SKM-1 (cell line): Measurements from ENCODE around the gene ADPGK.
A peak's percentile ranks its signal among the peaks of the same experiment; 100 is the strongest.

Source experiments
- DNase-seq: peaks from one replicate; lab custom pipeline; 2025; ENCODE audit not compliant: unreplicated experiment; lab: John Stamatoyannopoulos, UW

The ADPGK gene

DNA sequence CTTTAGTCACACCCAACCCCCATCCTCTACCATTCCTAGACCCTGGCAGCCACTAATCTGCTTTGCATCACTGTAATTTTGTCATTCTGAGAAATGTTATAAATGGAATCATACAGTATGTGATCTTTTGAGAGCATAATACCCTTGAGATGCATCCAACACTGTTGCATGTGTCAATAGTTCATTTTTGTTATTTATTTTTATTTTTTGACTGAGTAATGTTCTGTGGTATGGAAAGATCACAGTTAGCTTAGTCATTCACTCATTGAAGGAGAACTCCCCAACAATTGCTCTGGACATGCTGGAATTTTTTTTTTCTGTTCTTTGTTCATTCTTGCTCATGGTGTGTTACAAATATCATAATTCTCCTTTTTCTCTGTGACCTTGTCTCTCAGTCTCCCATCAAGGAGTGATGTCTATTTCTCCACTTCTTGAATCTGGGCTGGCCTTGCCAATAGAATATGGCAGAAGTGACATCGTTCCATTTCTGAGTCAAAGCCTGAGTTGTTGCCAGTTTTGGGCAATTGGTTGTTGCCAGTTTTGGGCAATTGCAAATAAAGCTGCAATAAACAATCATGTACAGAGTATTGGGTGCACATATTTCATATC is 6.8 kb upstream of the ADPGK start:
- no peak for DNase-seq

DNA sequence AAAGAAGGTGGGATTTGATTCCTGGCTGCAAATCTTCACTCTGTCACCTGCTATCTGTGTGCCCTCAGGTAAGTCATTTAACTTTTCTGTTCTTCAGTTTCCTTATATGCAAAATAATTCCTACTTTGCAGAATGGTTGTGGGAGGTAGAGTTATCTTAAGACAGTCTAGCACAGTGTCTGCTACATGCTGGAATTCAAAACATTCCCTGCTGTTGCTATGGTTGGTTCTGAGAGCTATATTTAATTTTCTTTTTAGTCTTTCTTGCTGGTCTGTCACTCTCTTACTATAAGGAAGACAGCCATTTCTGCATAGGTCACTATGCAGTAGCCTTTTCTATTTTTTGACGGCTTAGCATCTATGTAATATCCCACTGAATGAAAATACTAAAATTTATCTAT is 4.0 kb upstream of the ADPGK start:
- no peak for DNase-seq

DNA sequence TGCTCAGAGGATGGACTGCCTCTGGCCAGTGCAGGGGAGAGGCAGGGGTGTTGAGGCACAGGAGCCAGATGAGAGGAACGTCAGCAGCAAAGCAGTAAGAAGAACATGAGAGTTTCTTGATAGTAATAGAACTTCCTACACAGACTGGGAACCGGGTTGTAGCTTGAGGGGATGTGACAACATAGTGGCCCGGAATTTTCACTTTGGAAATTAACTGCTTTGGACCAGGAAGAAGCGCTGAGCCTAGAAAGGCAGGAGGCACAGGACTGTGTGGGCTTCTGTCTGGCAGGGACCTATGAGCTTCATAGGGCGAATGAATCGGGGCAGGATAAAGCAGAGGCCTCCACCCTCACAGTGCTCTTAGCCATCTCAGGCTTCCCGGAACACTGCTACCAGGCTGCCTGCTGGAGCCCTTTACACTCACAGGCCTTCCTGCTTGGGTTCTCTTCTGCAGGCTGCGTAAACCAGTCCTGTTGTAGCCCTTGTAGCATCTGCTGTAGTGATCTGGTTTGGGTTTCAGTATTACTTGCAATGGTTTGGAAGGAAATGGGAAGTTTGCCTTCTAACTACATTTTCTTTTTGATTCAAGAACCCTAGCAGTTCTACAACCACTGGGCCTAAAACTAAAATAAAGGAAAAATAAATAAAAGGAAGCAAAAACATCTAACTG is 3.3 kb upstream of the ADPGK start:
- no peak for DNase-seq

DNA sequence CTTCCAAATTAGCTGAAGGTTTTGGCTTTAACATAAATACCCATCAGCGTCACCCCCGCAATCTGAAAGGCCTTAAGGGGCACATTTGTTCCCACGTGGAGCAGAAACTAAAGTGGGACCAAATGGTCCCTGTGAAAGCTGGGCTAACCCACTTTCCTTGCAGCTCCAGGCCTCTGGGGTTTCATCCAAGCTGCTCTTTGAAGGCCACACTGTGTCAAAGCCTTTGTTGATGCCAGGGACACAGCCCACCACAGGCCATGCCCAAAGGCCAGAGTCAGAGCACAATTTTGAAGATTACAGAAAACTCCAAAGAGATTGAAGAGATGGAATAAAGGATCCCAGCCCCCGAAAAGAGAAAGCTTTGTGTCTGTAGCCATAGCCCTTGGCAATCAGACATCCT is 2.7 kb upstream of the ADPGK start:
- DNase-seq = no peak

DNA sequence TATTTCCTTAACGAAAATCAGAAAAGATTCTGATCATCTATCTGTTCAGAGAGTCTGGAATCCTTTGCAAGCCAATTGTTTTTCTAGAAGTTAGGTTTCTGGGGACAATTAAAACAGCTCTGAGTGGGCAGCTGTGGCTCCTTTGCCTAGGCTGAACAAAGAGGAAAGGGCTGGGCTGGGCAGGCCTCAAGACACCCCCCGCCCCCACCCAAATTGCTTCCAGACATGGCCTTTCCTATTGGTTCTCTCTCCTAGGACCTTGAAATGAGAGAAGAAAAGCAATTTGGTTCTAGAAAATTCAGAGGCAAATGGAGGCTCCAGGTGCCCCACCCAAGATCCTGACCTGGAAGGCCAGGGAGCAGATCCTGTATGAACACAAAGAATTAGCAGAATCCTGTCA is 2.3 kb upstream of the ADPGK start:
- DNase-seq = no peak

DNA sequence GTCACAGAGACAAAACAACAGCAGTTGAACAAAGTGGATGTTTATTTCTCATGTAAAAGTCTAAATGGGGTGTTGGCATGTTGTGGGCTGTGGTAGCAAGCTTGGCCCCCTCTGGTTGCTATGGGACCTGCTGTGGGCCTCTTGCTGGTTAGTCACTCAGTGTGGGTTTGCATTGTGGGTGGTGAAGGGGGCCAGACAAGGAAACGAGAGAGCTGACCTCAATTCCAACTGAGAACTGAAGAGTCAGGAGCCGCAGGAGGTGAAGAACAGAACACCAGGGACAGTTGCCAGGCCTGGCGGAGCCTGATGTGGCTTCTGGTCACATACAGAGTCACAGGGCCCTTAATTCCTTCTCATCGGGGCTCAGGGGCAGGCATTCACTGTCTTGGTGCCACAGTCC is 1.9 kb upstream of the ADPGK start:
- peak; percentile 21 for DNase-seq

DNA sequence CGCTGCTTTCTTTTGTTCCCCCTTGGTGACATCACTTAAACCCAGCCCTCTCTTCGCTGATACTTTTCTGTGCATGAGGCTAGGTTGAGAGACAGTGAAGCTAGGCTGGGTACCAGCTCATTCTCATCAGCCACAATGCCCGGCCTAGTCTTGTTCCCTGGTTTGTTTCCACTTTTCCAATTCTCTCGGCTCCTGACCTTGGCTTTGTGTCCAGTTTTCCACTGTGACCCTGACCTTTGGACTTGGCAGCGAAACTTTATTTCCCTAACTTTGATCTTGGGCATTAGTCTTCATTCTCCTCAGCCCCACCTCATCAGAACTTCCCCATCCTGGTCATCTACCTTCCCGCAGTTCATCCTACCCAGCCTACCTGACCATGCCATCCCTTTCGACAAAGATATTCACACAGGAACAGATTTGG is 908 bp upstream of the ADPGK start:
- DNase-seq = no peak

DNA sequence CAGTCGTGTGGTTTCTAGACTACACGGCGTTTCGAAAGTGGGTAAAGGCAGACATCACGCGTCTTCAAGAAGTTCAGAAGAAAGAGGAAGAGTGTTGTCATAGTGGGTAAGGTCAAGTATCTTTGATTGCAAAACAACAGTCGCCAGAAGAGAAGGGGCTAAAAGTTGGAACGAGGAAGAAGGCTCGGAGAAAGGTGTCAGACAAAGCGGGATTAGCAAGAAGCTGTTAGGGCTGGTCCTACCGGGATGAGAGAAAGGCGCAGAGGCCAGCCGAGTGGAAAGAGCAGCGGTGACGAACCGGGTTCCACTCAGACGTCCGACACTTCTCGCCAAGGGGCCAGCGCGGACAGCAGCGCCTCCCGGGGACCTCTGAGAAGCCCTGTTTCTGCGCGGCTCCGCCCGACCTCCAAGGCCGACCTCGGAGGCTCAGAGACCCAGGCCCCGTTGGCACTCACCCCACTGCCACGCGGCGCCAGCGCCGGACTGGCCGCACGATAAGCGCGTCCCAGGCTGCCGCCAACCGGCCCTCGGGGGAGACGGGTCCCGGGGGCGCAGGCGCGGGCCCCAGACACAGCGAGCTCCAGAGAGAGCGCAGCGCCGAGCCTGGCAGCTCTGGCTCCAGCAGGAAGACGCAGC is 436 bp downstream of the ADPGK start:
- peak; percentile 99 for DNase-seq

DNA sequence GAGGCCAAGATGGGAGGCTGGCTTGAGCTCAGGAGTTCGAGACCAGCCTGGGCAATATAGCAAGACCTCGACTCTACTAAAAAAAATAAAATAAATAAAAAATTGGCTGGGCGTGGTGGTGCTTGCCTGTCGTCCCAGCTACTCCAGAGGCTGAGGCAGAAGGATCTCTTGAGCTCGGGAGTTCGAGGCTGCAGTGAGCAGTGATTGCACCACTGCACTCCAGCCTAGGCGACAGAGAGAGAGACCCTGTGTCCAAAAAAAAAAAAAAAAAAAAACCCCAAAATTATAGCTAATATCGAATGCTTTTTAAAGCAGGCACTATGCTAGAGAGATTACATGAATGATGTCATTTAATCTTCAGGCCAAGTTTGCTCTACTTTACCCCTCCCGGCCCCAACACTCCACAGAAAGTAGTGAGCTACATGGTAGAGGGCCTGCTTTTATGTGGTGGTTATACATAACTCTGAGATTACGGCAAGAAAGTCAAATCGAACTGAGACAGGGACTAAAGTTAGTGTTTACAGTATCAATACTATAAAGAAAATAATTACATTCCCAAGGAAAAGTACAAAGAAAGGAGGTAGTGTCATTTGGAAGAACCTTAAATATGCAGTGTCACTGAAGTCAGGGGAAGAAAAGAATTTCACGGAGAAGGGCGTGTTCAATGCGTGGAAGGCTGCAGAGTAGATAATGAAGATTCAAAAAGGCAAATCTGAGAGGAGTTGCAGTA is 1.1 kb downstream of the ADPGK start:
- no peak for DNase-seq

DNA sequence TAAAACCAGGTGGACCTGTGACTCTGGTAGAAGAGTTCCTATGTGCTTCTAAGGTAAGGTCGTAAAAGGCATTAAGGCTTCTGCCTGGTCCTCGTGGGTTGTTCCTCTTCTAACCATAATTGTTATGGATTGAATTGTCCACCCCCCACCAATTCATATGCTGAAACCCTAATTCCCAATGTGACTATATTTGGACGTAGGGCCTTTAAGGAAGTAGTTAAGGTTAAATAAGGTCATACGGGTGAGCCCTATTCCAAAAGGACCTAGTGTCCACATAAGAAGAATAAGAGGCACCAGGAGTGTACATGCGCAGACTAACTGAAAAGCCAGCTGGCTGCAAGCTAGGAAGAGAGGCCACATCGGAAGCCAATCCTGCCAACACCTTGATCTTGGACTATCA is 1.9 kb downstream of the ADPGK start:
- DNase-seq = peak; percentile 18

DNA sequence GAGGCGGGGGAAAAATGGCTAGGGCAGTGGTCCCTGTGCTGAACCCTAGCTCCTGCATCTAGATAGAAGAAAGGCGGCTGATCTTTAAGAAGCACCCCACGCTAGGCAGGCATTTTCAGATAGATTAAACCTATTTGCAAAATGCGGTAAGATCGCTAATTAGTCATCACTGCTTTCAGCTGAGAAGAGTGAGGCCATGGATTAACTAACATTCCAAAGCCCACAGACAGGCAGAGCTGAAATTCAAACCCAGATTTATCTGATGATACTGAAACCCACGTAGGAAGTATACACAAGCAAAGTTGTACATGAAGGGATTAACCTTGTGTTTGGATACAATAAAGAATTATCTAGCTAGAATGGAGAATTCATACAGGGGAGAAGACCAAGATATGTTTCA is 4.8 kb downstream of the ADPGK start:
- DNase-seq = no peak

DNA sequence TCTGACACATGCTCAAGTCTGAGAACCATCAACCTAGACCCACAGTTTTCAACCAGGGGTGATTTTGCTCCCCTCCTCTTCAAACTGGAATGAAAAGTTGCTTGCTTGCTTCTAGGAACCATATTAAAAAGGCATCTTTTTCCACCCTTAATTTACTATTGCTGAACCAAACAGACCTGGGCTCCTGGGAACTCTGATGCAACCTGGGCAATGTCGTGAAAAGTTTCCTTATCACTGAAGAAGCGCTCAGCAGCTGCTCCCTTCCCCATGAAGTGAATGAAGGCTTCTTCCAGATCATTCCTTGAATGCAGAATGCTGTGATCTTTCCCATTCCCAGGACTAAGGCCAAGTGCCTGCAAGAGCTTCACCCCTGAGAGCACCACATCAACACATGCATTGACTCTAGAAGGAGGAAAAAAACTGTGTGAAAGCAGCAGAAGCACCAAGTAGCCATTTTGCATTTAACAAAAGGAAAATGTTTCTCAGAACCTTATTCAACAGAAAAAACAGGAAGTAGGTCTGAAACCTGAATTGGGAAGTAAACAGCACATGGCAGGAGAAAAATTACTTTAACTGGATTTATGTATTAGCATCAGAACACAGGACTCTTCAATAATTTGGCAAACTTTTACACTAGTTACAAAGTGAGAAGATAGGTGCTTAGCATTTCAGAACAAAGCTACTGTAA is 8.7 kb downstream of the ADPGK start:
- DNase-seq = peak; percentile 47

DNA sequence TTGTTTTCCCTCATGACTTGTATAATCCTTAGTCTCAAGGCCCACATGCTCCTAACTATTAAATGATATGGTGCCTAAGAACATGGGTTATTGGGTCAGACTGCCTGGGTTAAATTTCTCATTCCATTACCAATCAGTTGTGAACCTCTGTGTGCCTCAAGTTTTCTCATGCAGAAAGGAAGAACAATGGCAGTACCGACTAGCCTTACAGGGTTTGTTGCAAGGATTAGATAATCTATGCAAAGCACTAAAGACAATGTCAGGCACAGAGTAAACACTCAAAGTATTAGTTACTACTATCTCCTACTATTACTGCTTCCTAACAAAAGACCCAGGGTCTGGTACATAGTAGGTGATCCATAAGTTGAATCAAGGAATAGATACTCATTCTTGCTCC is 12.2 kb downstream of the ADPGK start:
- DNase-seq = no peak

DNA sequence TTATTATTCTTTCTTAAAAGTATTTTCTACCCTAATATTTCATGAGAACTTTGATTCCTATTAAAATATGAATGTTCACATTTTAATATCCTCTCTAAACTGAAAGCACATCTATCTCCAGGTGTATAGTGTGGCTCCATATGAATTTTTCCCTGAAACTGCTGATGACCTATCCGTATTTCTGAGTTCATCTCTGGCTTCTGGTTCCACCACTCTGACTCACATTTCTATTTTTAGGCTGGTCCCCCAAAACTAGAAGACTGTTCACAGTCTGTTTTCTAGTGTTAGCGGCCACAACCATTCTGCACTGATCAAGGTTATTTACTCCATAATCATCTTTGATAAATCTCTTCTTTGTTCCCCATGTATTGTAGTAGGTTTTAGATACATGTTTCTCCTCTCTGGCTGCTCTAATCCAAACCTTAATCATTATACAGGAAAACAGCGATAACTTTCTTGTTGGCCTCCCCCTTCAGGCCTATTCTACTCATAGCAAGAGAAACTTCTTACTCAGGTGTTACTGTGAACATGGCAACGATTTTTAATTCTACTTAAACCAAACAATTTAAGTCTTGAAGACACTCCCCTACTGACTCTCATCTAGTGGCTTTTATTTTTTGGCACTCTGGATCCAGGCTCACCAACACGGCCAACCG is 12.8 kb downstream of the ADPGK start:
- no peak for DNase-seq

DNA sequence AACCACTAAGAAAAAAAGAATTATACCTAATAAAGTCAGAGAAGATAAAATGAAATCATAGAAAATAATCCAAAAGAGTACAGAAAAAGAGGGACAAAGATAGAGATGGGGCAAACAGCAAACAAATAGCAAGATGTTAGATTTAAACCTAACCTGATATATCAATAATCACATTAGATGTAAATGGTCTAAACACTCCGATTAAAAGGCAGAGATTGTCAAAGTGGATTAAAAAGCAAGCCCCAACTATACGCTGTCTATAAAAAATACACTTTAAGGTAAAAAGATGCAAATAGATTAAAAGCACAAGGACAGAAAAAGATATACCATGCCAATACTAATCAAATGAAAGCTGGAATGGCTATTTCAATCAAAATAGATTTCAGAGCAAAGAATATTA is 16.8 kb downstream of the ADPGK start:
- DNase-seq = no peak

DNA sequence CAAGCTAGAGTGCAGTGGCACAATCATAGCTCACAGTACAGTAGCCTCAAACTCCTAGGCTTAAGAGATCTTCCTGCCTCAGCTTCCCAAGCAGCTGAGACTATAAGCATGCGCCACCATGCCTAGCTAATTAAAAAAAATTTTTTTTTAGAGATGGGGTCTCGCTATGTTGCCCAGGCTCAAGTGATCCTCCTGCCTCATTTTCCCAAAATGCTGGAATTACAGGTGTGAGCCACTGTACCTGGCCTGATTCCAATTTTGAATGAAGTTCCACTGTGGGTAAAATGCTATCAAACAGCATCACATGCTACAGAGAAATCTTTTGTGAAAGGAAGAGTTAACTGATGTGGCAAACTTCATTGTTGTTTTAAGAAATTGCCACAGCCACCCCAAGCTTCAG is 17.5 kb downstream of the ADPGK start:
- no peak for DNase-seq

DNA sequence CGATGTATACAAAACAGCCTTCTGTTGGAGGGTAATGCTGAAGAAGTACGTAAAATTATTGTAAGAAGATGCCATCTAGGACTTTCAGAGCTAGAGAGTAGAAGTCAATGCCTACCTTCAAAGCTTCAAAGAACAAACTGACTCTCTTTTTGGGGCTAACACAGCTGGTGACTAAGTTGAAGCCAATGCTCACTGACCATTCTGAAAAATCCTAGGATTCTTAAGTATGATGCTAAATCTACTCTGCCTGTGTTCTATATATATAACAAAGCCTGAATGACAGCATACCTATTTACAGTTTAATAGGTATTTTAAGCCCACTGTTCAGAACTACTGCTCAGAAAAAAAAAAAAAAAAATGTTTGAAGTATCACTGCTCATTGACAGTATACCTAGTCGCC is 18.9 kb downstream of the ADPGK start:
- DNase-seq = no peak

DNA sequence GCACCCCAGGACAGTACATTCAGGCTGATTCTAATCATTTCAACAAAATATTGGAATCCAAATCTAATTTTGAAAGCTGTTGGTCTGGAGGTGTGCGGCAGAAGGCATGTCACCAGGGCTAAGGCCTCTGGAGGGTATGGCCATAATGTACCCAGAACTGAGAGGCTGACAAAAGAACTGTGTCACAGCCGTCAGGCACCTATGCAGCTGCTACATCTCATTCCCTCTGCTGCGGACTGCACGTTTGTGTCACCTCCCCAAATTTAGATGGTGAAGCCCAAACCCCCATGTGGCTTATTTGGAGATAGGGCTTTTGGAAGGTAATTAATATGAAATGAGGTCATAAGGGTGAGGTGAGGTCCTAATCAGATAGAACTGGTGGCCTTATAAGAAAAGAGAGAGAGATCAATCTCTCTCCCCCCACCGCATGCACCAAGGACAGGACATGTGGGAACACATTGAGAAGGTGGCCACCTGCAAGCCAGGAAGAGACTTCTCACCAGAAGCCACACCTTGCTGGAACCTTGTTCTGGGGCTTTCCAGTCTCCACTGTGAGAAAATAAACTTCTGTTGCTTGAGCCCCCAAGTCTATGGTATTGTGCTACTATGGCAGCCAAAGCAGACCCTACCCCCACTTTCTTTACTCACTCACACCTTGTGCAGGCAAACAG is 22.8 kb downstream of the ADPGK start:
- DNase-seq = no peak

DNA sequence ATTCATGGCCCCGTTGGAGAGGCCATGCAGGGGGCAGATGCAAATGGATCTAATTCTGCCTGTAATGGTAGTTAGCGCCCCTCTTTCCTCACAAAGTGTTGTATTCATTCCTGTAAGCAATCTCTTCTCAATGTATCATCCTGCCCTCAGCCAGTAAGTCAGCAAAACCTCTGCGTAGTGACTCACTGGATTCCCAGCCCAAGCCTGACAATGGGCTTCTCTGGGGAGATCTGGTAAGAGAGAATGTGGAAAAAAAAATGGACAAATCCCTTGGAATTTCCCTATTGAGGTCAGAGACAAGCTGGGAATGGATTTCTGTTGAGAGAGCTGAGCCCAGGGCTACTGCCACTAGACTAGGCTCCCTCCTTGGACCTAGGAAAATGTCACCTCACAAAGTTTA is 25.4 kb downstream of the ADPGK start:
- no peak for DNase-seq

DNA sequence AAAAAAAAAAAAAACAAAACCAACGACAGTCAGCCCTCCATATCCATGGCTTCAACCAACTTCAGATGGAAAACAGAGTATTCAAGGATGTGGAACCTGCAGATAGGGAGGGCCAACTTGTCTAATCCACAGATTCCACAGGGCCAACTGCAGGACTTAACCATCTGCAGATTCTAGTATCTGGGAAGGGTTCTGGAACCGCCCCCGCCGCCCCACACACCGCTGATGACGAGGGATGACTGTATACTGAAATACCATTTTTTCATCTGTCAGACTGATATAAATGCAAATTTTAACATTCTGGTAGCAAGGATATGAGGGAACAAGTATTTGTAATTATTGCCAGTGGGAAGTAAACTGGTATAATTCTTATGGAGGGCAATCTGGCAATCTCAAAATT is 29.5 kb downstream of the ADPGK start:
- no peak for DNase-seq
